ENCODE results near the gene C20orf204. TPM values are rescaled to one million over a fixed set of nuclear protein-coding genes. Genes with fewer than 3 reads are reported as not detected.

C20orf204 gene
- polyA plus RNA-seq, 1 donor from 2014 or later: 6.0 TPM

- H3K36me3 ChIP-seq (ENCODE audit: insufficient read depth, low read length): no peaks in the 10 kb centered on the region
Measured at GRCh38 chr20:64032706-64033624, 3.0 kb upstream of the C20orf204 start.

GRCh38 chr20:64033981-64034493 is 1.9 kb upstream of the C20orf204 start:
- Histone ChIP-seq H3K79me2 (replicated peaks; ENCODE audit: insufficient read depth, low read length) (no peaks in the 10 kb centered on the region), H3K4me3 (ENCODE audit: low read length) (no peak overlapping the region), H3F3A (ENCODE audit: insufficient read depth, low read length, poor library complexity, severe bottlenecking) (no peaks in the 10 kb centered on the region), H3K9me3 (ENCODE audit: low read length) (no peaks in the 10 kb centered on the region), H3K4me2 (ENCODE audit: low read length) (no peak overlapping the region), H3K27me3 (ENCODE audit: insufficient read depth, low read depth, low read length) (peaks cover 23% of the 10 kb centered on the region), H3K27ac (ENCODE audit: low read length) (no peak overlapping the region), H3K36me3 (ENCODE audit: insufficient read depth, low read length) (no peaks in the 10 kb centered on the region), H4K20me1 (ENCODE audit: insufficient read depth) (no peaks in the 10 kb centered on the region), H3K9me2 (ENCODE audit: insufficient read depth, low read length) (no peaks in the 10 kb centered on the region), H3K9ac (ENCODE audit: low read length) (no peak overlapping the region), H2AFZ (ENCODE audit: low read depth, low read length) (no peak overlapping the region)
- TF ChIP-seq EP300 (conservative IDR thresholded peaks at IDR 0.05; ENCODE audit: poor library complexity, severe bottlenecking): no peak
- TF ChIP-seq RAD21 (conservative IDR thresholded peaks at IDR 0.05): no peak
- no peak for TF ChIP-seq POLR2AphosphoS5 (IDR thresholded peaks at IDR 0.05)
- TF ChIP-seq MXI1 (conservative IDR thresholded peaks at IDR 0.05; ENCODE audit: poor library complexity, severe bottlenecking): no peak
- no peak for TF ChIP-seq CTCF (IDR thresholded peaks at IDR 0.05; ENCODE audit: poor library complexity, severe bottlenecking)
- no peak for TF ChIP-seq SMC3 (conservative IDR thresholded peaks at IDR 0.05; ENCODE audit: poor library complexity)
- TF ChIP-seq REST (IDR thresholded peaks at IDR 0.05; ENCODE audit: borderline replicate concordance): no peak
- TF ChIP-seq TAF1 (IDR thresholded peaks at IDR 0.05; ENCODE audit: low read depth): no peak
- no peak for TF ChIP-seq EZH2 (IDR thresholded peaks at IDR 0.05; ENCODE audit: borderline replicate concordance, insufficient read depth, low read length, poor library complexity, severe bottlenecking)

More at GRCh38 chr20:64032706-64033624, 3.0 kb upstream of the C20orf204 start:
- no peak for TF ChIP-seq CTCF (IDR thresholded peaks at IDR 0.05; ENCODE audit: poor library complexity, severe bottlenecking)
- H2AFZ ChIP-seq (ENCODE audit: low read depth, low read length): no peak overlapping the region
- no peak overlapping the region for H3K4me3 ChIP-seq (ENCODE audit: low read length)
- H4K20me1 ChIP-seq (ENCODE audit: insufficient read depth): no peaks in the 10 kb centered on the region
- no peak overlapping the region for H3K9ac ChIP-seq (ENCODE audit: low read length)
- H3K79me2 ChIP-seq (replicated peaks; ENCODE audit: insufficient read depth, low read length): no peaks in the 10 kb centered on the region
- H3K27me3 ChIP-seq (ENCODE audit: insufficient read depth, low read depth, low read length): peaks cover 12% of the 10 kb centered on the region
- H3K27ac ChIP-seq (ENCODE audit: low read length): no peak overlapping the region
- H3K9me3 ChIP-seq (ENCODE audit: low read length): no peaks in the 10 kb centered on the region
- no peaks in the 10 kb centered on the region for H3K9me2 ChIP-seq (ENCODE audit: insufficient read depth, low read length)
- H3K4me2 ChIP-seq (ENCODE audit: low read length): no peak overlapping the region
- no peaks in the 10 kb centered on the region for H3F3A ChIP-seq (ENCODE audit: insufficient read depth, low read length, poor library complexity, severe bottlenecking)

Measured in neural cell (in vitro differentiated cells).